ENCODE results near the gene OSGEP.

Gene OSGEP

DNA sequence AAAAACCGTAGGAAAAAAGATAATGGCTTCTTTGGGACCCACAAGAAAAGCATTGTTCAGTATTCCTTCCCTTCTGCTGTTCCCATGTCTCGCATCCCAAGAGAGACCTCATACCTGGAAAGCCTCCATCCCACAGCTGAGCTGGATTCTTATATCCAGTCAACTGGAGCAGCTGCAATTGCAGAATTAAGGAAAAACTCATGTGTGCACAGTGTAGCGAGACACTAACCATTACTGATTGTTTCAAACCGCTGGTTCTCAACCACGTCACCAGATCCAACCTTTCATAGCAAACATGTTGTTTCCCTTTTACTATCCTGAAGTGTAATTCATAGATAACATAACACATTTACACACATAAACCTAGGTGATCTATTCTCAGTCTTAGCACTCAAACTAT, 45.3 kb upstream of the OSGEP start:
- Histone ChIP-seq H3K4me3 (replicated peaks; ENCODE audit: insufficient read depth, low read length) (no peak overlapping the region), H3K27ac (replicated peaks) (peak overlapping the region; percentile 89), H3K27me3 (ENCODE audit: insufficient read depth, poor library complexity, severe bottlenecking) (no peaks in the 10 kb centered on the region)
- DNase-seq (ENCODE audit: low read depth in 1 of 2, low spot score in 1 of 2), result no peak
- TF ChIP-seq, protein P1, sequence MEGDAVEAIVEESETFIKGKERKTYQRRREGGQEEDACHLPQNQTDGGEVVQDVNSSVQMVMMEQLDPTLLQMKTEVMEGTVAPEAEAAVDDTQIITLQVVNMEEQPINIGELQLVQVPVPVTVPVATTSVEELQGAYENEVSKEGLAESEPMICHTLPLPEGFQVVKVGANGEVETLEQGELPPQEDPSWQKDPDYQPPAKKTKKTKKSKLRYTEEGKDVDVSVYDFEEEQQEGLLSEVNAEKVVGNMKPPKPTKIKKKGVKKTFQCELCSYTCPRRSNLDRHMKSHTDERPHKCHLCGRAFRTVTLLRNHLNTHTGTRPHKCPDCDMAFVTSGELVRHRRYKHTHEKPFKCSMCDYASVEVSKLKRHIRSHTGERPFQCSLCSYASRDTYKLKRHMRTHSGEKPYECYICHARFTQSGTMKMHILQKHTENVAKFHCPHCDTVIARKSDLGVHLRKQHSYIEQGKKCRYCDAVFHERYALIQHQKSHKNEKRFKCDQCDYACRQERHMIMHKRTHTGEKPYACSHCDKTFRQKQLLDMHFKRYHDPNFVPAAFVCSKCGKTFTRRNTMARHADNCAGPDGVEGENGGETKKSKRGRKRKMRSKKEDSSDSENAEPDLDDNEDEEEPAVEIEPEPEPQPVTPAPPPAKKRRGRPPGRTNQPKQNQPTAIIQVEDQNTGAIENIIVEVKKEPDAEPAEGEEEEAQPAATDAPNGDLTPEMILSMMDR (IDR thresholded peaks at IDR 0.05; ENCODE audit: insufficient read depth, low read length), result no peak
- no peak for TF ChIP-seq SPI1 (IDR thresholded peaks at IDR 0.05; ENCODE audit: borderline replicate concordance, low read depth)
- TF ChIP-seq GABPA (IDR thresholded peaks at IDR 0.05; ENCODE audit: low read depth), result no peak
- no peak for TF ChIP-seq POLR2AphosphoS5 (IDR thresholded peaks at IDR 0.05; ENCODE audit: low read depth)
- TF ChIP-seq, protein P2, sequence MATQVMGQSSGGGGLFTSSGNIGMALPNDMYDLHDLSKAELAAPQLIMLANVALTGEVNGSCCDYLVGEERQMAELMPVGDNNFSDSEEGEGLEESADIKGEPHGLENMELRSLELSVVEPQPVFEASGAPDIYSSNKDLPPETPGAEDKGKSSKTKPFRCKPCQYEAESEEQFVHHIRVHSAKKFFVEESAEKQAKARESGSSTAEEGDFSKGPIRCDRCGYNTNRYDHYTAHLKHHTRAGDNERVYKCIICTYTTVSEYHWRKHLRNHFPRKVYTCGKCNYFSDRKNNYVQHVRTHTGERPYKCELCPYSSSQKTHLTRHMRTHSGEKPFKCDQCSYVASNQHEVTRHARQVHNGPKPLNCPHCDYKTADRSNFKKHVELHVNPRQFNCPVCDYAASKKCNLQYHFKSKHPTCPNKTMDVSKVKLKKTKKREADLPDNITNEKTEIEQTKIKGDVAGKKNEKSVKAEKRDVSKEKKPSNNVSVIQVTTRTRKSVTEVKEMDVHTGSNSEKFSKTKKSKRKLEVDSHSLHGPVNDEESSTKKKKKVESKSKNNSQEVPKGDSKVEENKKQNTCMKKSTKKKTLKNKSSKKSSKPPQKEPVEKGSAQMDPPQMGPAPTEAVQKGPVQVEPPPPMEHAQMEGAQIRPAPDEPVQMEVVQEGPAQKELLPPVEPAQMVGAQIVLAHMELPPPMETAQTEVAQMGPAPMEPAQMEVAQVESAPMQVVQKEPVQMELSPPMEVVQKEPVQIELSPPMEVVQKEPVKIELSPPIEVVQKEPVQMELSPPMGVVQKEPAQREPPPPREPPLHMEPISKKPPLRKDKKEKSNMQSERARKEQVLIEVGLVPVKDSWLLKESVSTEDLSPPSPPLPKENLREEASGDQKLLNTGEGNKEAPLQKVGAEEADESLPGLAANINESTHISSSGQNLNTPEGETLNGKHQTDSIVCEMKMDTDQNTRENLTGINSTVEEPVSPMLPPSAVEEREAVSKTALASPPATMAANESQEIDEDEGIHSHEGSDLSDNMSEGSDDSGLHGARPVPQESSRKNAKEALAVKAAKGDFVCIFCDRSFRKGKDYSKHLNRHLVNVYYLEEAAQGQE (IDR thresholded peaks at IDR 0.05; ENCODE audit: insufficient replicate concordance, low read depth), result no peak

DNA sequence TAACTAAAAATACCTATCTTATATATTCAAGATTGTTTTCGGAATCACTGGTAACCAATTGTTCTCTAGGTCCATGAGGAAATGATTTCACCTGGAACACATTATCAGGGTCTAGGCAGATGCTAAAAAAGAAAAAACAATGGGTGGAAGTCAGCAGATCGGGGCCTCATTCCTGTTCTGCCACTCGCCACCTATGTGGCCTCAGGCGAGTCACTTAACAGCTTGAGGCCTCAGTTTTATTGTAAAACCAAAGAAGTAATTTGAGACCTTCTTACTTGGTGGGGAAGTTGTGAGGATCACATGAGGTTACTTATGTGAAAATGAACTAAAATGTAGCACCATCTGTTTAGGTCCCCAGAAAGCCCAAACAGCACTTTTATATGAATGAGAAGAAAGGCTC, 44.5 kb upstream of the OSGEP start:
- Histone ChIP-seq H3K4me3 (replicated peaks; ENCODE audit: insufficient read depth, low read length) (no peak overlapping the region), H3K27me3 (ENCODE audit: insufficient read depth, poor library complexity, severe bottlenecking) (no peaks in the 10 kb centered on the region), H3K27ac (replicated peaks) (peak overlapping the region; percentile 89)
- DNase-seq (ENCODE audit: low read depth in 1 of 2, low spot score in 1 of 2), result peak in 1 of 2 experiments; percentile 49
- TF ChIP-seq POLR2AphosphoS5 (IDR thresholded peaks at IDR 0.05; ENCODE audit: low read depth) (no peak), SPI1 (IDR thresholded peaks at IDR 0.05; ENCODE audit: borderline replicate concordance, low read depth) (no peak), GABPA (IDR thresholded peaks at IDR 0.05; ENCODE audit: low read depth) (no peak)
- TF ChIP-seq, protein P2 (IDR thresholded peaks at IDR 0.05; ENCODE audit: insufficient replicate concordance, low read depth), result no peak
- TF ChIP-seq, protein P1 (IDR thresholded peaks at IDR 0.05; ENCODE audit: insufficient read depth, low read length), result no peak

DNA sequence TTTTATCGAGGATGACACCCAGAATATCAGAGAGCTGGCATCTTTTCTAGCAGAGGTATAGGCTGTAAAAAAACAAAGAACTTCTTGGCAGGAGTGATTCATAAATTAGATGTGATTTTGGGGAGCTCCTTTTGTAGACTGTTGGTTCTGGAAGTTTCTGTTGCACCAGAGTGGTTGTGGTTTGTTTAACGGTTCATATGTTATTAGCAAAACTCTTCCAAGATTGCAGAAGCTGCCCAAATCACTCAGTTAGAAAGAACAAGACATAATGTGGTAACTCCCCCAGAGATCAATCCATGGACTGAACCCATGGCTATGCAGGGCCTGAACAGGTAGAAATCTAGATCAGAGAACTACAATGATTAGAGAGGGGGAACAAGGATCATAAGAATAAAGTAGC, 44.0 kb upstream of the OSGEP start:
- no peaks in the 10 kb centered on the region for H3K27me3 ChIP-seq (ENCODE audit: insufficient read depth, poor library complexity, severe bottlenecking)
- no peak overlapping the region for H3K4me3 ChIP-seq (replicated peaks; ENCODE audit: insufficient read depth, low read length)
- peak overlapping the region; percentile 89 for H3K27ac ChIP-seq (replicated peaks)
- peak in 1 of 2 experiments; percentile 84 for DNase-seq (ENCODE audit: low read depth in 1 of 2, low spot score in 1 of 2)
- TF ChIP-seq POLR2AphosphoS5 (IDR thresholded peaks at IDR 0.05; ENCODE audit: low read depth) (no peak), GABPA (IDR thresholded peaks at IDR 0.05; ENCODE audit: low read depth) (no peak), SPI1 (IDR thresholded peaks at IDR 0.05; ENCODE audit: borderline replicate concordance, low read depth) (no peak)
- TF ChIP-seq, protein P1 (IDR thresholded peaks at IDR 0.05; ENCODE audit: insufficient read depth, low read length), result no peak
- TF ChIP-seq, protein P2 (IDR thresholded peaks at IDR 0.05; ENCODE audit: insufficient replicate concordance, low read depth), result no peak

All from HL-60 (cell line).